NCI-H2171 (cell line): Measurements from ENCODE around the gene HIVEP3.
"Not testable (repeated sequence)": the region's sequence is repeated elsewhere in the genome, so short reads cannot be mapped to it uniquely, and the experiment has no call there.

ENCODE experiments used
- DNase-seq: peaks from one replicate; lab custom pipeline; 2025; lab: John Stamatoyannopoulos, UW

The HIVEP3 gene

DNA sequence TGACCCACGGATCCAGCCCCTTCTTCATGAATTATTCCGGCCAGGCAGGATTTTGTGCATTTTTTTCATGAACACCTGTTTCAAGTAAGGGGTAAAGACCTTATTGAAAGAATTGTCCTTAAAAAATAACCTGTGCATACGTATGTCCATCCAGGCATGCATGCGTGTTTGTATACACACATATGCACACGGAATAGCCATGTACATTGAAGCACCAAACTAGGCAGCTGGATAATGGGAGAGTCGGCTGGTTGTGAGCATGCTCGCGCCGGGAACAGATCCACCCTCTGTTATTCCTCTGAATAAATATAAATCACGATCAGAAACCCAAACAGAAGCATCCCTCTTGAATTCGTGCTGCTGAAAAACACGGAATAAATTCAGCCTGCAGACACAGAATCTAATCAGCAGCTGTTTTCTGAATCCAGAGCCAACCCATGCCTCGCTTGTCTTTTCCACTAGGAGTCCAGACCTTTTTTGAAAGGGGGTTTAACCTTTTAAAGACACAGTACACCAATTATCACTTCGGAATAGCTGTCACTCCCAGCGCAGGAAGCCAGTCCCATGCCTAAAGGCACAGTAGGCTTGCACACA, at the start of gene HIVEP3:
Gene HIVEP3, minus strand, starts transcription at position 473 of the 594 bp plus-strand sequence.
- peak; percentile 59 for DNase-seq

DNA sequence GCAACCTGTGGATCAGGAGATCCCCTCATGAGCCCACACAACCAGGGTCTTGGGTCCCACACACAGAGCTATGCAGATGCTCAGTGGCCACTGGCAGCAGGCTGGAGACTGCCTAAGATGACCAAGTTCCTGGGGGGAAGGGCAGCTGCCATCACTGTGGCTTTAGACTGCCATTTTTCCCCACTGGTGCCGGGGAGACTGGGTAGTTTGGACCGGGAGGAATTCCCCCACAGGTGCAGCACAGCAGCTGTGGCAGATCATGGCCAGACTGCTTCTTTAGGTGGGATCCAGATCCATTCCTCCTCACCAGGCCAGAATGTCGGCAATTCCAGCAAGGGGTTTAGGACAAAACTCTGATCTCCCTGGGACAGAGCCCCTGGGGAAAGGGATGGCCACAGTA, 45.7 kb upstream of the HIVEP3 start:
- no peak for DNase-seq

DNA sequence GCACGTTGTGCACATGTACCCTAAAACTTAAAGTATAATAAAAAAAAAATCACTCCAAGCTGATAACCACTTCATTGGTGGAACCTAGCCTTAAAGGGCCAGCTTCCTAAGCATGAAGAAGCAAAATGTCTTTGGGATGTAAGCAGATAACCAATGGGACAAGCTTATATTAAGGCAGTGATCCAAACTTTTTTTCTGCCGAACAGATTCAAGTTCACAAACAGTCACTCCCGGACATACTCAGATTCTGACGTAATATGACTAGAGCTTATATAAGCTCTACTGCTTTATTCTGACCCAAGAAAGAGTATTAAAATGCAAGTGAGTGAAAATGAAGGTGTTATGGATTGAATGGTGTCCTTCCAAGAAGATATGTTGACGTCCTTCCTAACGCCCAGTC, 44.9 kb upstream of the HIVEP3 start:
- DNase-seq = no peak

DNA sequence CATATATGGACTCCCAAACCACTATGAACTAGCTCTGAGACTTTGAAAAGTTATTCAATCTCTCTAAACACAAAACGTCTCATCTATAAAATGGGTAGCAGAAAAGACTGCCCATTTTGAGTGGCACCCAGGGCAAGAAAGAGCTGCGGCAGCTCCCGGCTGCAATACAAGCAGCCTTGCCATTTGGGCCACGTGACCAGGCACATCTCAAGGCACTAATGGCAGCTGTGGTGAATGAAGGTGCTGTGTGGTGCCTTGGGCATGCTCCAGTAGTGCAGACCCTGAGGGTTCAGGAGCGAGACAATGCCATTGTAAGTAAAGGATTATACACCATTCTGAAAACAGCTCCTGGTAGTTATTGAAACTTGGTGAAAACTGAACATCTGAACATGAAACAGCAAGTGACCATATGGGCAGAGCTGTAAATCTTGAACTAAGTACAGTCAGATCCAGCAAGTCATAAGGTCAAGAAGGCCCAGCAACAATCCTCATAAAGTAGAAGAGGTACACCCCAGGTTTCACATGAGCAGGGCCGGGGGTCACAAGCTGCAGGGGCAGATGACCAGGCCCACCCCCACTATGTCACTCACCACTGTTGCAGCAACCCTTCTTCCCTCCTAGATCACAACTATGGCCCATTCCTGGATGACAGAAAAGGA, 39.4 kb upstream of the HIVEP3 start:
- no peak for DNase-seq

DNA sequence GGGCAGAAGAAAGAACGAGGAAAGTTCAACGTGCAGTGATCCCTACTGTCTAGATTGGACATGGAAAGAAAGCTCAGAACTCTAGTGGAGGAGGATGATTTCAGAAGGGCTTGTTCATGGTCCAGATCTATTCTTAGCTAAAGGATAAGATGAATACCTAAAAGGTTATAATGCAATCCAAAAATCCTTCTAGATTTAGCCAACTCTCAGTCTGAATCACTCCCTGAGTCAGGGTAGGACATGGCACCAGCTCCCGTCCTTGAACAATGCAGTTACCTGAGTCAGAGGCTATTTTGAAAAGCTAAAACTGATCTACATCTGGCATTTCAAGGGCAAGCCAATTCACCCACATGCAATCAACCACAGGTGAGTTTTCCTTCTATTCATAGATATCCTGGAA, 38.8 kb upstream of the HIVEP3 start:
- no peak for DNase-seq

DNA sequence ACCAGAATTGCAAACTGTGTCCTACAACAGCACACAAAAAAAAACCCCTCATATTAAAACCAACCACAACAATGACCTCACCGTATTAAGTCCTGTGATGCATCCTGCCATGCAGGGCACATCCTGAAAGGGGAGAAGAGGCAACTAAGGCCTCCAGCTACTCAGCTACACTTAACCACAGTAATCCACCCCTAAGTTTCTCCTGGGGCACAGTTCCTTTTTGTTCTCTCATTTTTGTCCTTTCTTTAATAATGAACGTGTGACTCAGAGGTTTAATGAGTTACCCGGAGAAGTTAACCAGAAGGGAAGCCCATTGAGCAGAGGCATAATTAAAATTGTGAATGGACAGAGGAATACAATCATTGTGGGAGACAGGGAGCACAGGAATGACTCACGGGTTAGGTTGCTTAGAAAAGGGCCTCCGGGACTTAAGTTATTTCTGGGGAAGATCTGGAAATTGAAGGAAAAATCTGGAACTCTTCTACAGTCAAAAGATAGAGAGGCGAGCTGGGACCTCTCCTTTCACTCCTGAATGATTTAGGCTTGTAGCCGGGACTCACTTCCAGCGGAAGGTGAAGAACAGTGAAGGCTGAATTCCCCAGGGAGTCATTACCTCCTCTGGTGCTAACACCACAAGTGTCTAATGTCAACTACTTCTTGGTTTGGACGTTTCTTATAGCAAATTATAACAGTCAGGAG, 36.9 kb upstream of the HIVEP3 start:
- peak; percentile 23 for DNase-seq

DNA sequence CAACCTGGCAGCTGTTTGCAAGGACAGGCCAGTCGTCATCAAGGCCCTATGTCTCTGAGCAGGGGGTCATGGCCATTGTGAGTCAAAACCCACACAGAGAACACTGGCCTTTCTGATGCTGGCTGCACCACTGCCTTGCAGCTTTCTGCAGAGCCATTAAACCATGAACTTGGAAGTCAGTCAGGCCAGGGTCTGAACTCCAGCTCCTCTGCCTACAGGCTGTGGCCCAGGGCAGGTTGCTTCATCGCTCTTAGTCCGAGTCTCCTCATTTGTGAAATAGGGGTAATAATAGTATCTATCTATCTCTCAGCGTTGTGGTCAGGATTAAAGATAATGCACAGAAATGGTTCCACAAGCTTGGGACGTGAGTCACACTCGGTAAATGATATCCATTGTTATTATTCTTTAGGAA, 35.8 kb upstream of the HIVEP3 start:
- DNase-seq = no peak

DNA sequence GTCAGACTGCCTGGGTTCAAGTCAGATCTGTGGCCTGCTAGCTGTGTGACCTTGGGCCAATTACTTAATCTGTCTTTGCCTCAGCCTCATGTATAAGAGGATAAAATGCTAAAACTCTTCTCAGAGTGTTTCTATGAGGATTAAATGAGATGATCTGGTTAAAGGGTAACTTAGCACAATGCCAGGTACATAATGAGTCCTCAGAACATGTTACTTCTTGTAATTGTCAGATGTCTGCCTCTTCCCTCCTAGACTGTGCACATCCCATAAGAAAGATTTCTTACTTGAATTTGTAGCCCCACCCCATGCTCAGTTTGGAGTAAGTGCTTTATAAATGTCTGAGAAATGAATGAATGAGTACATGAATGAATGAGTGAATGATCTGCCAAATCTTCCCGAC, 34.6 kb upstream of the HIVEP3 start:
- no peak for DNase-seq

DNA sequence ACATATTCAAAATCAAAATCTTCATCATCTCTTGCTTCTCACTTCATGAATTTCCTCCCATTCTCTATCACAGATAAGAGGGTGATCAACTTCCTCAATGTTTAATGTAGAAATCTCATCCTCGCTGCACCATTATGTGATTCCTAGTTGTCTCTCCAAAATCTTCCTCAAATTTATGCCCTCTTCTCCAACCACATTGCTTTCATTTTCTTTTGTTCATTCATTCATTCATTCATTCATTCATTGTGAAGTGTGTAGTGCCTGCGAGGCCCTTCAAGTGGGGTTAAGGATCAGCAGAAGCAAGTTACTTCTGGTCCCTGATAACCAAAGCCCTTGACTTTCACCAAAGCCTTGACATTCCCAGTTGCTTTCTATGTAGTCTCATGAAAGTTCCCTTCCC, 33.5 kb upstream of the HIVEP3 start:
- DNase-seq = no peak

DNA sequence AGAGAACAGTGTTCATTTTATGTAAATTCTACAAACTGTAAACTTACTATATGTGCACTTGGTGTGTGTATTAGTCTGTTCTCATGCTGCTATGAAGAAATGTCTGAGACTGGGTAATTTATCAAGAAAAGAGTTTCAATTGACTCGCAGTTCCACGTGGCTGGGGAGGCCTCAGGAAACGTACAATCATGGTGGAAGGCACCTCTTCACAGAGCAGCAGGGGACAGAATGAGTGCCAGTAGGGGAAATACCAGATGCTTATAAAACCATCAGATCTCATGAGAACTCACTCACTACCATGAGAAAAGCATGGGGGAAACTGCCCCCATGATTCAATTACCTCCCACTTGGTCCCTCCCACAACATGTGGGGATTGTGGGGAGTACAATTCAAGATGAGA, 32.8 kb upstream of the HIVEP3 start:
- not testable (repeated sequence) for DNase-seq

DNA sequence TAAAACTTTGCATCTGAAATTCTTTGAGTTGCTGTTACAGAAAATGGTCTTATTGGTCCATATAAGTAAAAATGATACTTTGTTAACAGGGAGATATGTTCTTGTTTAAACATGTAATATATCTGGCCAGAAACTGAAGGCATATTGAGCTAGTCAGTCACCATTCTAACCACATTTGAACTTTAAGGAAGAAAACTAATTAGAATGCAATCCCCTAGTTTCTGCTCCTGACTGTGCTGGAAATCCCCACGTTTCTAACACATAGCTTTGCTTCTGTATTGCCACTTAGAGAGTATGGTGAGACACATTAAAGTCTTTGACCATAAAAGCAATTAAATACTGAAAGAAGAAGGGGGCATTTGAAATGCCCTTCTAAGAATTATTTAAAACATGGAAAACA, 32.1 kb upstream of the HIVEP3 start:
- no peak for DNase-seq

DNA sequence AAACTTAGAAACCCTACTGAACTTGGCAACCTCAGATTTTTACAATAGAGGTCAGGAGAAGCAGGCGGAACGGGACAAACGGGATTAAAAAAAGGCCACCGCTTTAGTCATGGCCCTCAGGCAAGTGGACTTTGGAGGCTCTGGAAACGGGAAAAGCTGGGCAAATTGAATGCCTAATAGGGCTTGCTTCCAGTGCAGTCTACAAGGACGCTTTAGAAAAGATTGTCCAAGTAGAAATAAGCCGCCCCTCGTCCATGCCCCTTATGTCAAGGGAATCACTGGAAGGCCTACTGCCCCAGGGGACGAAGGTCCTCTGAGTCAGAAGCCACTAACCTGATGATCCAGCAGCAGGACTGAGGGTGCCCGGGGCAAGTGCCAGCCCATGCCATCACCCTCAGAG, 27.2 kb upstream of the HIVEP3 start:
- not testable (repeated sequence) for DNase-seq

DNA sequence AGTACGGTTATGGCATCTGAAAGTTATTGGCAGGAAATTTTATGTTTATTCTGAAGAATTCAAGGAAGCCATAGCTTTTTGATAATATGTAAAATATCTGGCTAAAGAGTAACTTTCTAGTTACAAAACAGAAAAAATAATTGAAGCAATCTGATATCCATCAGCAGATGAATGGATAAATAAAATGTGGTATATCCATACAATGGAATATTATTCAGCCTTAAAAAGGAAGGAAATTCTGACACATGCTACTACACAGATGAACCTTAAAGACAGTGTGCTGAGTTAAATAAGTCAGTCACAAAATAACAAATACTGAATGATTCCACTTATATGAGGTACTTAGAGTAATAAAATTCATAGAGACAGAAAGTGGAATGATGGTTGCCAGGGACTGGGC, 25.0 kb upstream of the HIVEP3 start:
- no peak for DNase-seq

DNA sequence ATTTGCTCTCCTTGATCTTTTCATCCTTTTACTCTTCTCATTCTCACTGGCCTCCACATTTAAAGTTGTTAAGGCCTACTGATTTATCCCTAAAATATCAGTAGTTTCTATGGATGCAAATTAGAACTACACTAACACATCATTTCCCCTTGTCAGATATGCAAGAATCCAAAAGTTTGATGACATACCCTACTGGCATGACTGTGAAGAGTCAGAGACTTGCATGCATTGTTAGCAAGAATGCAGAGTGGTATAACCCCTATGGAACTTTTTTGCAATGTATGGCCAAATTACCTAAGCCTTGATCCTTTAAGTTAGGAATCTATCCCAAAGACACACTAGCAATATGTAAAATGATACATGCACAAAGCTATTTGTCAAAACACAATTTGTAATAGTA, 23.6 kb upstream of the HIVEP3 start:
- DNase-seq = no peak

DNA sequence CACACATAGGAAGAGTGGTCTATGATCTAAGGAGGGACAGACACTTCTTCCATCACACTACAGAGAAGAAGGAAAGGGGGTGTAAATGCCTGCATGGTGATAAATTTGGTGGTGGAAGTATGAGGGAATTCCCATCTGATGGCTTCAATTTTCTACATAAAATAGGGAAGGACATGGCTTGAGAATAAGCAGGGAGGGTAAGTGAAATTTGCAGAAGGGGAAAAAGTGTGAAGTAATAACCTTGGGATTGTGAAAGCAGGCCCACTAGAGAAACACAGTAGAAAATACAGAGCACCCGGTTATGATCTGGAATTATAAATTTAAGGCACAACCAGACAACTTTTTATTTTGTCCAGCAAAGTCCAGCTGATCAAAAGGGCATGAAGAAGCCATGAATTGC, 22.7 kb upstream of the HIVEP3 start:
- DNase-seq = no peak

DNA sequence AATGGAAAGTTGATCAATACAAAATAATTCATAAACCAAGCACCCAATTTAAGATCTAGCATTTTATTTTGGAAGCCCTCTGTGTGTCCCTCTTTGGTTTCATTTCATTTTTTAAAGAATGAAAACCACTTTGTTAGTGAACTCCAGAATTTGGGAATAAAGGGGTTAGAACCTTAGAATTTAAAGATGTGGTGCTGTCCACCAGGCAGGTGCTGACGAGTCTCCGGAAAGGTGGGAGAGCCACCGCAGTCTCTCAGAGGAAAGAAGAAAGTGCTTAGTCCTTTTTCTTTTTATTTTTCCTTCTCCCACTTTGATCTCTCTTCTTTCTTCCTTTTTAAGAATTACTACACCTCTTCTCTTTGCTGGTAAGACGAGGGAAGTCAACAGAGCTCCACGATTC, 20.5 kb upstream of the HIVEP3 start:
- DNase-seq = no peak

DNA sequence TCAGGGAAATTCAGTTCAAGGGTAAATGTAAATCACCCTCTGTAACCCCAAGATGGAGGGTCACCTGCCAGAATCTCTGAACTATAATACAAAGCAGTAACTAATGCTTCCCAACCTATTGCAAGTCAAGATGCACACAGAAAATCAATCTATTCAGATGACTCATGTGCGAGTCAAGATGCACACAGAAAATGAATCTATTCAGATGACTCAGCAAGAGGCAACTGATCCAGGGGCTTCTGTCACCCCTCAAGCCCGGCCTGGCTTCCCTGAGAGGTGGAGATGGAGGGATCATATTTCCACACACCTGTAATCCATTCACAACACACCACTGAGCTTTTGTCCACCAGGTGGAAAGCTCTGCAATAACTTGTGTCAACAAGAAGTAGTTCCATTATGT, 17.4 kb upstream of the HIVEP3 start:
- peak; percentile 83 for DNase-seq

DNA sequence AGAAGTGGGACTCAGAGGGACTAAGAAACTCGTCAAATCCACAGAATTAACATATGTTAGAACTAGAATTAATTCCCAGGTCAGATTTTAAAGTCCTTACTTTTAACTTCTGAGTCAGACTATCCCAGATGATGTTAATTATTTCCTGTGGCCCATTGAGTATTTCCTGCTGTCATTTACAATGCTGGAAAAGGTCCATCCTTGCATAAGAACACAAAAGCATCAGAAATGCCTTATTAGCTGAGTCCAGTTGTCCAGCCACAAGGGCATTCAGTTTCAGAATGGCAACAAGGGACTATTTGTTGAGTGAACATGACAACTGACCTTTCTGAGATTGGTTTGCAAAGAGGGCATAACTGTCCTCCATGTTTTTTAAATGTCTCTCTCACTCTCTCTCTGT, 16.5 kb upstream of the HIVEP3 start:
- DNase-seq = no peak

DNA sequence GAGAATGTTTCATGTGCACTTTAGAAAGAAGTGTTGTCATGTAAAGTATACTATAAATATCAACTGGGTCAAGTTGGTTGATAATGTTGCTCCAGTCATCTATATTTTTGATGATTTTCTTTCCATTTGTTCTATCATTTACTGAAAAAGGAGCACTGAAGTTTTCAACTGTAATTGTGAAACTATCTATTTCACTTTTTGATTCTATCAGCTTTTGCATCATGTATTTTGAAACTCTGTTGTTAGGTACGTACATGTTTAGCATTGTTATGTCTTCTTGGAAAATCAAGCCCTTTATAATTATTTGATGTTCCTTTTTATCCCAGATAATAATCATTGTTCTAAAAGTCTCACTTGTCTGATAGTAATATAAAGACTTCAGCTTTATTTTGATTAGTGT, 14.4 kb upstream of the HIVEP3 start:
- DNase-seq = no peak

DNA sequence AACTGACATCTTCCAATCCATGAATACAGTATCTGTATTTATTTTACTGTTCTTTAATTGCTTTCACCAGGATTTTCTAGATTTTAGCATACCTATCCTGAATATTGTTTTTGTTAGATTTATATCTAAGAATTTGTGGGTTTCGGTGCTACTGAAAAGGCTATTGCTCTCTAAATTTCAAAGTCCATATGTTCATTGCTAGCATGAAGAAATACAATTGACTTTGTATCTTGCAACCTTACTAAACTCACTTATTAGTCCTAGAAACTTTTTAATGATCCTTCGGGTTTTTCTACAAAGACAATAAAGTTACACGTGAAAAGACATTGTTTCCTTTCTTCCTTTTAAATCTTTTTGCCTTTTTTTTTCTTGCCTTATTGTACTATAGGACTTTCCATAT, 12.9 kb upstream of the HIVEP3 start:
- DNase-seq = no peak

DNA sequence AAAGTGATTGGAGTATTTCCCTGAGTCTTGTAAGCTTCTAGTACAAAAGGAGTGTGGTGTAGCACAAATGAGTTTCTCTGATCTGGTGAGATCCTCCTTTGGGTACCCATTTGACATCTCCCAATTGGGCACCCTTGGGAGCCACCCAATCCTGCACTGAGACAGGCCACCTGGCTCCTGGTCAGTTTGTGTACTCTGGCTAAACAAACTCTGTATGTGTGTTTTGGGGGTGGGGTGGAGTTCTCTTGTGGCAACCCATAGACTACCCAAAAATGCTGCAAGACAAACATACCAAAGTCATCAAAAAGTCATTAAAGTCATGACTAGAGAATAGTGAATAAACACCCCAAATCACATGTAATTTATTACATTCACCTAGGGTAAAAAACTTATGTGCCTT, 8.4 kb upstream of the HIVEP3 start:
- no peak for DNase-seq

DNA sequence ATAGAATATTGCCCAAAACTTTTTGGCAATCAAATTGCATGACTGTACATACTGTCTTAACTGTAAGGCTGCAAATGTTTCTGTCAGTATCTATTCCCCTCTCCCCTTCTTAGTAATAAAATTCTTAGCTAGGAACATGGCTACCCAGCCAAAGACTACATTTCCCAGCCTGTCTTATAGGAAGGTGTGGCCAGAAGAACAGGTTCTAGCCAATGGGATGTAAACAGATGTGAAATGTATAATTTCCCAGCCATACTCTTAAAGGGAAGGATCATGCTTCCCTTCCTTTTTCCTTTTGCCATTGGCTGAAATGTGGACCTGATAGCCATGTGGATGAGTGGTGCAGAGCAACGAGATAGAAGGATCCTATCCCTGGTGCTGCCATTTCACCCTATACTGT, 7.0 kb upstream of the HIVEP3 start:
- no peak for DNase-seq

DNA sequence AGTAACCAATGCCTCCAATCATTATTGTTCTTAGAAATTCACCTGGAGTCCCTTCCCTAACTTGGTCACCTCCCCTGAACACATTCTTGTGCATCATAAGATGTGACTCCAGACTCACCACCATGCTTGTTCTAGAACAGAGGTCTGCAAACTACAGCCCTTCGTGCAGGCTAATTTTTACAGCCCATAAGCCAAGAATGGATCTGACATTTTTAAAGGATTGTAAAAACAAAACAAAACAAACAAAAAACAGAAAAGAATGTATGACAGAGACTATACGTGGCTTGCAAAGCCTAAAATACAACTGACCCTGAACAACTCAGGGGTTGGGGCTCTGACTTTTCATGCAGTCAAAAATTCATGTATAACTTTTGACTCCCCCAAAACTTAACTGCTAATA, 6.2 kb upstream of the HIVEP3 start:
- DNase-seq = no peak

DNA sequence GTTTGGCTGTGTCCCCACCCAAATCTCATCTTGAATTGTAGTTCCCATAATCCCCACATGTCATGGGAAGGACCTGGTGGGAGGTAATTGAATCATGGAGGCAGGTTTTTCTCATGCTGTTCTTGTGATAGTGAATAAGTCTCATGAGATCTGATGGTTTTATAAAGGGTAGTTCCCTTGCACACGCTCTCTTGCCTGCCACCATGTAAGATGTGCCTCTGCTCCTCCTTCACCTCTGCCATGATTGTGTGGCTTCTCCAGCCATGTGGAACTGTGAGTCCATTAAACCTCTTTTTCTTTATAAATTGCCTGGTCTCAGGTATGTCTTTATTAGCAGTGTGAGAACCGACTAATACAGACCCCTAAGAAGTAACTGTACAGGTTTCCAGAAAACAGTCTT, 2.5 kb upstream of the HIVEP3 start:
- DNase-seq = not testable (repeated sequence)
